GM12873 (cell line): ENCODE results near the gene MPDZ.

Experiments
- CTCF ChIP-seq: IDR thresholded peaks from 2 replicates; pipeline ENCODE4 v1.5.1; 2012; ENCODE audit warnings: low read depth, mild to moderate bottlenecking, moderate library complexity, low read length, control low read depth; ENCODE audit not compliant: insufficient read depth; ENCODE audit errors: missing control alignments

MPDZ gene

GRCh38 chr9:13071921-13072320 lies 207.6 kb downstream of the MPDZ start:
- TF ChIP-seq CTCF = no peak

DNA sequence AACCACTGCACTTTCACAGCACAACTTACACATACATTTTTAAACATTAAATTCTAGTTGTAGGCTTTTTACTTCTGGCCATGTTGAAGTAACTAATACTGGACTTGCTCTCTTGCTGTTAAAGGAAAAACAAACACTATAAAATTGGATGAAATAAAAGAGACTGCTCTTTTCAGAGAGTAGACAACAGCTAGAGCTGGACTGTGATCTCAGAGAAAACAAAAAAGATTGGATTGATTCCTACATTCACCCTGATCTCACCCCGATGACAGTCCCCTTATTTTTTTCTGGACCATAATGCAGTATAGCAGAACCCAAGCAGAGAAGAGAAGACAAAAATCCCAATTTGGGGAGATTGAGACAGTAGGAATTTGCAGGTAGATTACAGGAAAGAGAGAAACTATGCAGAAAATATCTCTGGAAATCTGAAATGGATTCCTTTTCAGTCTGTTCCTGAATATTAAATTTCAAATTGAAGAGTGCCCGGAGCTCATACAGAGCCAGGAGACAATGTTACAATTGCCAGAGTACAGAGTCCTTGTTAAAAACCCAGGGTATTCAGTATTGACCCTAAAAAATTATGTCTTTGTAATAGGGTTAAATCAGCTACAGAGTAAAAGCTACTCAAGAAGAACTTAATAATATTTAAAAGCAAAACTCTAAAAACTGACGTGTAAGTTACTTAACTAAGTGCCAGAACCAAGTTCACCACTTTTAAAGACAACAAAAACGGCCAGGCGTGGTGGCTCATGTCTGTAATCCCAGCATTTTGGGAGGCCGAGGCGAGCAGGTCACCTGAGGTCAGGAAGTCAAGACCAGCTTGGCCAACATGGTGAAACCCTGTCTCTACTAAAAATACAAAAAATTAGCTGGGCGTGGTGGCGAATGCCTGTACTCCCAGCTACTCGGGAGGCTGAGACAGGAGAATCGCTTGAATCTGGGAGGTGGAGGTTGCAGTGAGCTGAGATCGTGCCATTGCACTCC lies 208.6 kb downstream of the MPDZ start:
- TF ChIP-seq CTCF = no peak

GRCh38 chr9:13069498-13069897 lies 210.0 kb downstream of the MPDZ start:
- TF ChIP-seq CTCF = no peak

- TF ChIP-seq CTCF = no peak
Observed at GRCh38 chr9:13064676-13065075, 214.8 kb downstream of the MPDZ start.

DNA sequence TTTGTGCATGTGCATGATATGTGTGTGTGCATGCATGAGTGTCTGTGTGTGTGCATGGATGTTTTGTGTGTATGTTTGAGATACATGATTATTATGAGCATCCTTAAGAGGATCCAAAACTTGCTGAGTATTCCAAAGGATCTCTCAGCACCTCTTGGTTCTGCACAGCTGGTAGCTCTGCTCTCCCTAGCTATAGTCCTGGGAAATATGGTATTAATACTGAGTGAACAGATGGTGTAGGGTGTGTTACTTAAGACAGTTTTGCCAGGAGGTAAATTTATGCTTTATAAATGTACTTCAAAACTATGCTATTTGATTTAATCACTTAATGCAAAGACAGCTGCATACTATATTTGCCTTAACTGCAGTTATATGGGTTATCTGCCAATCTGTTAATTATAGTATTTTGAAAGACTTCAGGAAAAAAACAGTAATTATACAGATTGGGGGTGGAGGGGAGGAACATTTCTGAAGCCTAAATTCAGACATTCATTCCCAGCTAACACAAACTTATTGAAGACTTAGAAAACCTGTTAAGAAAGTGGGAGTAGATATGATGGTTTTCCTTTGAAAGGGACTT lies 215.5 kb downstream of the MPDZ start:
- no peak for TF ChIP-seq CTCF

DNA sequence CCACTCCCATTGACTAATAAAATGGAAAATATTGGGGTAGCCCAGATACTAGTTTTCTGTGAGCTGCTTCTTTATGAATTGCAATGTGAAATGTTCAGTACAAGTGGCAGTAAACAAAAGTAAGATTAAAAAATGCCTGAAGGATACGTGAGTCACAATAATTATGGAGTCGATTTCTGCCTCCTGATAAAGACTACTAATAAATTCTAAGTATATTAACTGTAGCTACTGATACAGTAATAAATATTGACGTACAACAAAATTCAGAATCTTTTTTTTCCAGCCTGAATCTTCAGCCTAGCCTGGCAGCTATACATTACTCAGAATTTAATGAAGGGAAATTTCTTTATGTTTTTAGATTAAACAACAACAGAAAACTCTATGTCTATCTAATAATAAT lies 218.1 kb downstream of the MPDZ start:
- no peak for TF ChIP-seq CTCF
